Aorta (tissue), 5 donors: Measurements from ENCODE around the gene PLEKHM3. TPM values are rescaled to one million over a fixed set of nuclear protein-coding genes. Genes with fewer than 3 reads are reported as not detected.

Source experiments
- ATAC-seq: fragments of 200-7000 bp; cut with Tn5 transposase; one replicate; pipeline ENCODE4 v1.9.1; 2022; ENCODE audit warnings: moderate library complexity; ENCODE audit not compliant: low FRiP score
- DNase-seq, 2 donors: peaks; one replicate each; pipeline ENCODE4 v3.0.0-alpha.2; 2020
- H3K27ac ChIP-seq, 2 donors: one replicate each; pipeline ENCODE4 v1.5.1; 2013; ENCODE audit warnings: low read length in 2 of 2, mild to moderate bottlenecking in 2 of 2, moderate library complexity in 2 of 2, control low read depth in 1 of 2, inconsistent platforms in 1 of 2, low read depth in 1 of 2
- H3K27me3 ChIP-seq, 2 donors: one replicate each; pipeline ENCODE4 v1.6.1; 2013; ENCODE audit warnings: control low read depth in 1 of 2, low read length in 1 of 2, mild to moderate bottlenecking in 1 of 2, moderate library complexity in 1 of 2; ENCODE audit not compliant: insufficient read depth in 2 of 2, control insufficient read depth in 1 of 2
- H3K36me3 ChIP-seq, 2 donors: one replicate each; pipeline ENCODE4 v1.6.1; 2013; ENCODE audit warnings: control low read depth in 1 of 2, low read length in 1 of 2, mild to moderate bottlenecking in 1 of 2; ENCODE audit not compliant: insufficient read depth in 2 of 2, control insufficient read depth in 1 of 2
- H3K4me1 ChIP-seq, 2 donors: one replicate each; pipeline ENCODE4 v1.6.1; 2013; ENCODE audit warnings: low read length in 2 of 2, control low read depth in 1 of 2, mild to moderate bottlenecking in 1 of 2, moderate library complexity in 1 of 2; ENCODE audit not compliant: insufficient read depth in 2 of 2, control insufficient read depth in 1 of 2
- H3K4me3 ChIP-seq, 2 donors: one replicate each; pipeline ENCODE4 v1.5.1; 2013; ENCODE audit warnings: low read length in 2 of 2, control low read depth in 1 of 2, mild to moderate bottlenecking in 1 of 2
- H3K9me3 ChIP-seq: one replicate; pipeline ENCODE4 v1.6.1; 2013; ENCODE audit warnings: mild to moderate bottlenecking, low read length; ENCODE audit not compliant: control insufficient read depth
- WGBS, 2 donors: extraction: QIAGEN DNeasy Blood & Tissue Kit; methylation state at CpG; one replicate each; pipeline ENCODE4 v1.1.7; 2013; 5-methylcytosine and 5-hydroxymethylcytosine counted together
- intact Hi-C, 2 donors: fragments of 100-400 bp; cut with DNase I; formaldehyde crosslinking; loops; one replicate each; pipeline versions ENCODE4 v1.14.2 to v1.15.0; 2022
- polyA plus RNA-seq, 2 donors: library from polyadenylated mRNA; stranded (reverse); fragments of 200-250 nt; gene quantifications; one replicate each; pipeline ENCODE4 v1.2.3, GENCODE V29; 2013
- total RNA-seq, 2 donors: library from RNA; stranded (reverse); fragmentation: NEBNext Ultra II Directional; extraction: Animal tissue kit (Norgen Biotek cat#: 25700); gene quantifications; one replicate each; pipeline ENCODE4 v1.2.1, GENCODE V29; 2021
- donor health status: healthy with polysubstance abuse.
- donor health status: Bipolar disorder and iron deficiency.
- donor health status: DM: no; HTN: no; CAD: no.
- donor health status: DM: no; HTN: no; CAD: no.
- donor health status: DM: yes; HTN: yes; CAD: no.

PLEKHM3 gene
- total and polyA plus RNA-seq, 4 donors = 2.8 to 18.9 (median 9.3) TPM

DNA sequence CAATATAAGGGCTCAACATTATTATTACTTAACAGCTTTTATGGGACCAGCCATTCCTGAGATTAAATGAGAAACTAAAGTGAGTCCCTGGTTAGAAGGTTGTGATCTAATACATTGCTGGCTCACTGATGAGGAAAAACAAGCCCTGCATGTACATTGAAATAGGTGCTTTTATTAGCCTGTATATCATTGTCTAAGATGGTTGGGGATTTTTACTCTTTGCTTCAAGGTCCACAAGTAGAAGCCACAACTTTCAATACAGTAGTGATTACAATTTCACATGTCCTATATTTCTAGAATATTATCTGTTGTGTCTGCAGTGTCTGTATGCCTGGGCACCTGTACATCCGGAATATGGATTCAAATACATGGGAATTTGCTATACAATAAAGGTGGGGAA, 151.5 kb downstream of the PLEKHM3 start:
- H3K4me3 ChIP-seq = no peak overlapping the region
- DNase-seq (no peak), ATAC-seq (no peak)
- H3K27ac ChIP-seq = no peak overlapping the region
- no peaks in the 10 kb centered on the region for H3K9me3 ChIP-seq
- no peaks in the 10 kb centered on the region for H3K27me3 ChIP-seq
- no peaks in the 10 kb centered on the region for H3K4me1 ChIP-seq
- intact Hi-C loops = no loop called here
- 95% methylated on average over 1 of the region's 1 CpG for WGBS, 2 donors
- H3K36me3 ChIP-seq = no peaks in the 10 kb centered on the region

DNA sequence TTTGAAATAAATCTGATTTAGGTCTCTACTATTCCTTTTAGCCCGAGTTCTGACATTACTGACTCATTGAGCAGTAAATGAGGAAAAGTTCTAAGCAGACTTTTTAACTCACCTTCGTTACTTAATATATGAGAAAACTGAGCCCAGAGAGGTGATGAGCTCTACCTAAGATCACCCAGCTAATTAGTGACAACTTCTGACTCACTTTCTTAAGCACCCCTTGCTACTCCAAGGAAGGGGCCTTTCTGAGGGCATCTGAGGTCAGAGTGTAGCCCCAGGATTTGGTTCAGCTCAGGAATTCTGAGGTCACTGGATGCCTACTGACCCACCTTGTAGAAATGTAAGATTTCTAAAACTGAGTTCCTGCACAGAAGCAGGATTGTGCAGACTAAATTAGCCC, 153.4 kb downstream of the PLEKHM3 start:
- intact Hi-C loops = no loop called here
- no peaks in the 10 kb centered on the region for H3K4me1 ChIP-seq
- H3K36me3 ChIP-seq = no peaks in the 10 kb centered on the region
- DNase-seq = no peak
- H3K27me3 ChIP-seq = no peaks in the 10 kb centered on the region
- H3K27ac ChIP-seq = no peak overlapping the region
- H3K4me3 ChIP-seq = no peak overlapping the region
- no peaks in the 10 kb centered on the region for H3K9me3 ChIP-seq
- ATAC-seq = no peak
- WGBS, 2 donors = 95 to 97% methylated on average over 2 of the region's 2 CpGs

DNA sequence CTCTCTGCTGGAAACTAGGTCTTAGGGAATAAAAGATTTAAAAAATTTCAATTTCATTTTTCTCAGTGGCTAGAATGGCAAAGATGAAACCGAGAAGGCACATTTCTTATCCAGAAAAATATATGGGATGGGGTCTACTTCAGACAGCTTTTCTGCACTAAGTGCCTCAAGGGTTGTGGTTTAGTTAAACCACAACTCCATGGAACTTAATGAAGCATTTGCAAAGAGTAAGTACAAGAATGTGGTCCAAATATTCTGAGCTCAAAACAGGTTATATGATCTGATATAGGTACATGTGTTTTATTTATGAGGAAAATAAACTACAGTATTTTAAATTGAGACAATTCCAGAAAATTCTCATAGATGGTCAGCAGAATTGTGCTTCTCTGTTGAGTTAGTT, 153.8 kb downstream of the PLEKHM3 start:
- DNase-seq (no peak), ATAC-seq (no peak)
- Histone ChIP-seq H3K4me3 (no peak overlapping the region), H3K9me3 (no peaks in the 10 kb centered on the region), H3K36me3 (no peaks in the 10 kb centered on the region), H3K27ac (no peak overlapping the region), H3K27me3 (no peaks in the 10 kb centered on the region), H3K4me1 (no peaks in the 10 kb centered on the region)
- 98 to 100% methylated on average over 1 of the region's 1 CpG for WGBS, 2 donors
- intact Hi-C loops = no loop called here

DNA sequence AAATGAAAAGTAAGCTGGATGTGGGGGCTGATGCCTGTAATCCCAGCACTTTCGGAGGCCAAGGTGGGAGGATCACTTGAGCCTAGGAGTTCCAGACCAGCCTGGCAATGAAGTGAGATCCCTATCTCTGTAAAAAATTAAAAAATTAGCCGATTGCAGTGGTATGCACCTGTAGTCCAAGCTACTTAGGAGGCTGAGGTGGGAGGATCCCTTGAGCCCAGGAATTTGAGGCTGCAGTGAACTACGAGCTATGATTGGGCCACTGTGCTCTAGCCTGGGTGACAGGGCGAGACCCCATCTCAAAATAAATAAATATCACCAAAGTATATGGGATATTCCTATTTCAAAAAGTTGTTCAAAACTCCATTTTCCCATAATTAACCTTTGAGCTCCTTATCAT, 154.5 kb downstream of the PLEKHM3 start:
- DNase-seq (no peak), ATAC-seq (no peak)
- no peak overlapping the region for H3K4me3 ChIP-seq
- intact Hi-C loops = no loop called here
- H3K4me1 ChIP-seq = no peaks in the 10 kb centered on the region
- H3K27me3 ChIP-seq = no peaks in the 10 kb centered on the region
- H3K9me3 ChIP-seq = no peaks in the 10 kb centered on the region
- H3K27ac ChIP-seq = no peak overlapping the region
- WGBS, 2 donors = 94 to 96% methylated on average over 4 of the region's 4 CpGs
- H3K36me3 ChIP-seq = no peaks in the 10 kb centered on the region

DNA sequence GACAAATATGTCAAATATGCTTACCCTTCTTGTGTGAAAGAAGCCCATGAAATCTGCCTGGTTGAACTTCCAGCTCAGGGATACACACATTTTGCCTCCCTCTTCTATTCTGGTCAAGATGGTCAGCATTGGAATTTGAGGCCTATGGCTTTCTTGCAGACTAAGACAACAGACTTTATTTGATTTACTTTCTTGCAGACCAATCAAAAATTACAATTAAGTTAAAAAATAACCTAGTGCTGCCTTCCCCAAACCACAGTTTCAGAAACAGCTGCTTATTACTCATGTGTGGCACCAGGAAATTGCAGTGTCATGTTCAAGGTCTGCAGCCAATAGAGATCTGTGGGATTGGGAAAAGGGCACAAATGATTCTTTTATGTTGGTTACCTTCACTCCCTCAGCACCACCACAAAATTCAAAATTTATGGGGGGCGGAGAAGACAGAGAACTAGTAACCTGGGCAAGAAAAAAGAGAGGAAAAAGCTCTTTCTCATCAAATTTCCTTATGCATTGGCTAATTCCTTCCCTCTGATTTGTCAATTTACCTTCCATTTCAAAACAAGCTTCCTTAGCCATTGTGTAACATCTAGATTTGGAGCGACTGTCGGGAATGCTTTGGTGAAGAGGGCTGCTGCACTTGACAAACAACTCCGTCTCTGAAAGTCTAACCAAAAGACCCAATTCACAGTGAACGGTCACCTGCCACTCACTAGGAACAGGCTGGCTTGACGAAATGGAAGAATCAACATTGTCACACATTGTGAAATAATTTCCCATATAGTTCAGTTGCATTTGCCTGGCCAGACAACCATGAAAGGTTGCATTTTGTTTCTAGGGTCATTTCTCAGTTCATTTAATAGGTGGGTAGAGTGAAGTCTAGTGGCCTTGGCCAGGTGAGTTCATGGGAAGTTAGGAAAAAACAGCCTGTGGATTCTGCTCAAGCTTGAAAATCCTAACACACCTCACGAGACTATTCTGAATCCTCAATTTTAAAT, 155.2 kb downstream of the PLEKHM3 start:
- ATAC-seq = no peak
- H3K4me3 ChIP-seq = no peak overlapping the region
- H3K27ac ChIP-seq = no peak overlapping the region
- no peaks in the 10 kb centered on the region for H3K4me1 ChIP-seq
- intact Hi-C loops = no loop called here
- WGBS, 2 donors = 83 to 97% methylated on average over 7 of the region's 7 CpGs
- no peak for DNase-seq
- no peaks in the 10 kb centered on the region for H3K9me3 ChIP-seq
- H3K36me3 ChIP-seq = no peaks in the 10 kb centered on the region
- no peaks in the 10 kb centered on the region for H3K27me3 ChIP-seq

DNA sequence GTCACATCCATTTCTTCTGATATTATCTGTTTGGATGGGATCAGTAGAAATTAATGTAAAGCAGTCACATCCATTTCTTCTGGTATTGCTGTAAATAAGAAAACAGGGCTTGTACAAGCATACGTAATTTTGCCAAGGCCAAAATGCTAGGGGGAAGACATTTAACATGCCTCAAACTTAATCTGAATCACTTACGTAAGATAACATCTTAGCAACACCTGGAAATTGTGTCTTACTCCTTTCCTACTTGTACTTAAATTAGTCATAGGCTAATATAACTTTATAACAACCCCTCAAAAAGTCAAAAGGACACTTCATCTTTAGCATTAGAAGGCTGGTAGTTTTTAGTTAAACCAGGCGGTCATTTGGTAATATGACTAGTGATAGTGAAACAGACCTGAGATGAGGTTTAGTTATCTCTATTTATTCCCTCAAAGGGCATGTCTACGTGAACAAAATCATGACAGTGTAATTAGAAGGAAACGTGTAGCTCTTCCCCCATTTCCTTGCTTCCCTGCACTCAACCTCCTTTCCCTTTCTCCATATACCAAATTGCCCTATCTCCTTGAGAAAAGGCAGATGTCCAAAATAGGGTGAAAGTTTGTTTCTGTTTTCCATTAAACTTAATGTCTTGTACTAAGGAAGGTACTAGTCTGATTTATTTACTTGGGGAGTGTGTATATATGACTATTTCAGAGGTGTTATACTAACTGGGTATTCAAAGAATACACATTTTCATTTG, 156.3 kb downstream of the PLEKHM3 start:
- no peaks in the 10 kb centered on the region for H3K4me1 ChIP-seq
- DNase-seq = no peak
- no peaks in the 10 kb centered on the region for H3K27me3 ChIP-seq
- no peaks in the 10 kb centered on the region for H3K36me3 ChIP-seq
- H3K9me3 ChIP-seq = no peaks in the 10 kb centered on the region
- no peak overlapping the region for H3K27ac ChIP-seq
- intact Hi-C loops = no loop called here
- no peak overlapping the region for H3K4me3 ChIP-seq
- no peak for ATAC-seq
- 96 to 97% methylated on average over 5 of the region's 5 CpGs for whole genome bisulfite sequencing, 2 donors

DNA sequence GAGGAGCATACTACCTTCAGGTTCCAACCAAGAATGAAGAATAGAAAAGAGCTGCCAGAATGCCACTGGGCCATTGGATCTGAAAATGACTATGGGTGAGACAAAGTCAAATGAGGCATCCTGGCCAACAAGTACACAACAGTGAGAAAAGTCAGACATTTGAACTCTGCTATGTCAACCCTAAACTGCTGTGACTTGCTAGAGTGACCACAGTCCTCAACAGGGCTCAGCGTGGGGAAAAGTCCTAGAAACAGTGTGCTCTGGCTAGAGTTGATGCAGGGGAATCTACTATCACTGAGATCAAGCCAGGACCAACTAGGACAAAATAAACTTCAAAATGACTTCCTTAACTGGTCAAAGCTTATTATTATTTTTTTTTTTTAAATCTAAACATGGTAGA, 157.4 kb downstream of the PLEKHM3 start:
- DNase-seq = no peak

DNA sequence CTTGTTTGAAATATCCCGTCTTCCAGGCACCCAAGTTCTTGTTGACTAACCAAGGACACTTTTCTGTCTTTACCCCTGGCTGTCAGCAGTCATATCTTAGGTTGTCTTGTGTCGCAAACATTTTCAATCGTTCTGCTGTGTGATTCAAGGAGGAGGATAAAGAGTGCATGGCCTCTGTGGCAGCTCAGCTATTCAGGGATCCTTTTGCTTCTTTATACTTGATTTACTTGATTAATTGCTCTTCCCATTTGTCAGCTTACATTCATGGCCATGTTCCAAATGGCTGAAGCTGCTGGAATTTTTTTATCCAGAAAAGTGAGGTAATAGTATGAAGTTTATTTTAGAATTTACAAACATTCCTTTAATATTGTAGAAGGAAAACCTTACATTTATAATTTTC, 158.3 kb downstream of the PLEKHM3 start:
- 76 to 81% methylated on average over 3 of the region's 3 CpGs for WGBS, 2 donors
- no peaks in the 10 kb centered on the region for H3K27me3 ChIP-seq
- H3K4me3 ChIP-seq = no peak overlapping the region
- H3K27ac ChIP-seq = no peak overlapping the region
- ATAC-seq = no peak
- H3K4me1 ChIP-seq = no peaks in the 10 kb centered on the region
- no peaks in the 10 kb centered on the region for H3K9me3 ChIP-seq
- H3K36me3 ChIP-seq = no peaks in the 10 kb centered on the region
- no peak for DNase-seq
- intact Hi-C loops = no loop called here

More for the DNA sequence above, 157.4 kb downstream of the PLEKHM3 start:
- intact Hi-C loops = no loop called here
- Histone ChIP-seq H3K4me3 (no peak overlapping the region), H3K9me3 (no peaks in the 10 kb centered on the region), H3K36me3 (no peaks in the 10 kb centered on the region), H3K27ac (no peak overlapping the region), H3K27me3 (no peaks in the 10 kb centered on the region), H3K4me1 (no peaks in the 10 kb centered on the region)
- 96% methylated on average over 1 of the region's 1 CpG for WGBS, 2 donors
- ATAC-seq = no peak
